SK-N-SH treated with all-trans-retinoic acid at 6 μM for 48 hours (cell line): Measurements from ENCODE around the gene SPA17.

Experiments
- ATAC-seq: fragments of 200-7000 bp; cut with Tn5 transposase; 3 replicates; pipeline ENCODE4 v1.9.1; 2020; ENCODE audit warnings: mild to moderate bottlenecking, moderate library complexity
- BACH2 ChIP-seq: fragments of 250-450 bp; sonication (Bioruptor Pico); IDR thresholded peaks from 2 replicates; pipeline ENCODE4 v1.9.0; 2021; ENCODE audit warnings: mild to moderate bottlenecking, borderline replicate concordance
- CREB5 ChIP-seq: fragments of 250-450 bp; sonication (Bioruptor Pico); IDR thresholded peaks from 2 replicates; pipeline ENCODE4 v1.5.1; 2020; ENCODE audit warnings: low read depth, mild to moderate bottlenecking, moderate library complexity
- ESRRG ChIP-seq: fragments of 250-450 bp; sonication (Bioruptor Pico); IDR thresholded peaks from 2 replicates; pipeline ENCODE4 v1.6.1; 2021; ENCODE audit warnings: mild to moderate bottlenecking
- ISL1 ChIP-seq: fragments of 250-450 bp; sonication (Bioruptor Pico); IDR thresholded peaks from 2 replicates; pipeline ENCODE4 v2.1.2; 2022; ENCODE audit warnings: mild to moderate bottlenecking, moderate library complexity
- OSR1 ChIP-seq: fragments of 250-450 bp; sonication (Bioruptor Pico); IDR thresholded peaks from 2 replicates; pipeline ENCODE4 v1.8.0; 2022; ENCODE audit warnings: moderate library complexity, mild to moderate bottlenecking, inconsistent platforms
- PPARA ChIP-seq: fragments of 250-450 bp; sonication (Bioruptor Pico); IDR thresholded peaks from 2 replicates; pipeline ENCODE4 v1.5.0; 2020; ENCODE audit warnings: mild to moderate bottlenecking, borderline replicate concordance
- RARB ChIP-seq: fragments of 250-450 bp; sonication (Bioruptor Pico); IDR thresholded peaks from 2 replicates; pipeline ENCODE4 v1.8.0; 2021; ENCODE audit warnings: mild to moderate bottlenecking, moderate library complexity
- SNAI2 ChIP-seq: fragments of 250-450 bp; sonication (Bioruptor Pico); IDR thresholded peaks from 2 replicates; pipeline ENCODE4 v1.5.0; 2020; ENCODE audit warnings: mild to moderate bottlenecking, moderate library complexity
- TCF4 ChIP-seq: fragments of 250-450 bp; sonication (Bioruptor Pico); IDR thresholded peaks from 2 replicates; pipeline ENCODE4 v1.8.0; 2021; ENCODE audit warnings: mild to moderate bottlenecking, moderate library complexity, borderline replicate concordance
- TOX ChIP-seq: fragments of 250-450 bp; sonication (Bioruptor Pico); IDR thresholded peaks from 2 replicates; pipeline ENCODE4 v1.8.0; 2021; ENCODE audit warnings: mild to moderate bottlenecking, moderate library complexity, borderline replicate concordance
- ZC3H10 ChIP-seq: fragments of 250-450 bp; sonication (Bioruptor Pico); IDR thresholded peaks from 2 replicates; pipeline ENCODE4 v1.5.1; 2021; ENCODE audit warnings: mild to moderate bottlenecking, moderate library complexity
- ZFP3 ChIP-seq: fragments of 250-450 bp; sonication (Bioruptor Pico); IDR thresholded peaks from 2 replicates; pipeline ENCODE4 v1.5.0; 2020; ENCODE audit warnings: mild to moderate bottlenecking, moderate library complexity
- ZFP30 ChIP-seq: fragments of 450-650 bp; formaldehyde crosslinking; IDR thresholded peaks from 2 replicates; pipeline ENCODE4 v1.5.0; 2022; ENCODE audit warnings: mild to moderate bottlenecking, moderate library complexity
- ZNF565 ChIP-seq: fragments of 450-650 bp; formaldehyde crosslinking; conservative IDR thresholded peaks from 2 replicates; pipeline ENCODE4 v1.5.0; 2020; ENCODE audit warnings: low read depth, mild to moderate bottlenecking, moderate library complexity
- ZNF70 ChIP-seq: fragments of 450-650 bp; formaldehyde crosslinking; IDR thresholded peaks from 2 replicates; pipeline ENCODE4 v1.5.0; 2020; ENCODE audit warnings: mild to moderate bottlenecking, moderate library complexity
- TF ChIP-seq, protein P1 (sequence below): fragments of 250-450 bp; sonication (Bioruptor Pico); IDR thresholded peaks from 2 replicates; pipeline ENCODE4 v1.8.0; 2021; ENCODE audit warnings: low read depth, mild to moderate bottlenecking, moderate library complexity, borderline replicate concordance
- TF ChIP-seq, protein P2 (sequence below): fragments of 250-450 bp; sonication (Bioruptor Pico); IDR thresholded peaks from 2 replicates; pipeline ENCODE4 v1.5.1; 2021; ENCODE audit warnings: mild to moderate bottlenecking, moderate library complexity
- TF ChIP-seq, protein P3 (sequence below): fragments of 250-450 bp; sonication (Bioruptor Pico); IDR thresholded peaks from 2 replicates; pipeline ENCODE4 v1.5.0; 2020; ENCODE audit warnings: mild to moderate bottlenecking, moderate library complexity

SPA17 gene

GRCh38 chr11:124717421-124717785 lies 43.7 kb downstream of the SPA17 start:
- TF ChIP-seq ZFP3 = no peak
- TF ChIP-seq, protein P1, sequence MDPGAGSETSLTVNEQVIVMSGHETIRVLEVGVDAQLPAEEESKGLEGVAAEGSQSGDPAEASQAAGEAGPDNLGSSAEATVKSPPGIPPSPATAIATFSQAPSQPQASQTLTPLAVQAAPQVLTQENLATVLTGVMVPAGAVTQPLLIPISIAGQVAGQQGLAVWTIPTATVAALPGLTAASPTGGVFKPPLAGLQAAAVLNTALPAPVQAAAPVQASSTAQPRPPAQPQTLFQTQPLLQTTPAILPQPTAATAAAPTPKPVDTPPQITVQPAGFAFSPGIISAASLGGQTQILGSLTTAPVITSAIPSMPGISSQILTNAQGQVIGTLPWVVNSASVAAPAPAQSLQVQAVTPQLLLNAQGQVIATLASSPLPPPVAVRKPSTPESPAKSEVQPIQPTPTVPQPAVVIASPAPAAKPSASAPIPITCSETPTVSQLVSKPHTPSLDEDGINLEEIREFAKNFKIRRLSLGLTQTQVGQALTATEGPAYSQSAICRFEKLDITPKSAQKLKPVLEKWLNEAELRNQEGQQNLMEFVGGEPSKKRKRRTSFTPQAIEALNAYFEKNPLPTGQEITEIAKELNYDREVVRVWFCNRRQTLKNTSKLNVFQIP = no peak
- TF ChIP-seq, protein P2, sequence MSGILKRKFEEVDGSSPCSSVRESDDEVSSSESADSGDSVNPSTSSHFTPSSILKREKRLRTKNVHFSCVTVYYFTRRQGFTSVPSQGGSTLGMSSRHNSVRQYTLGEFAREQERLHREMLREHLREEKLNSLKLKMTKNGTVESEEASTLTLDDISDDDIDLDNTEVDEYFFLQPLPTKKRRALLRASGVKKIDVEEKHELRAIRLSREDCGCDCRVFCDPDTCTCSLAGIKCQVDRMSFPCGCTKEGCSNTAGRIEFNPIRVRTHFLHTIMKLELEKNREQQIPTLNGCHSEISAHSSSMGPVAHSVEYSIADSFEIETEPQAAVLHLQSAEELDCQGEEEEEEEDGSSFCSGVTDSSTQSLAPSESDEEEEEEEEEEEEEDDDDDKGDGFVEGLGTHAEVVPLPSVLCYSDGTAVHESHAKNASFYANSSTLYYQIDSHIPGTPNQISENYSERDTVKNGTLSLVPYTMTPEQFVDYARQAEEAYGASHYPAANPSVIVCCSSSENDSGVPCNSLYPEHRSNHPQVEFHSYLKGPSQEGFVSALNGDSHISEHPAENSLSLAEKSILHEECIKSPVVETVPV = no peak
- no peak for TF ChIP-seq CREB5
- TF ChIP-seq ZNF565 (CRISPR knock-in tag) = no peak
- TF ChIP-seq PPARA (CRISPR knock-in tag) = no peak
- TF ChIP-seq ZNF70 (CRISPR knock-in tag) = no peak
- no peak for TF ChIP-seq ESRRG (CRISPR knock-in tag)
- TF ChIP-seq, all 23 proteins: peak for 0
- ATAC-seq = peak; percentile 39

DNA sequence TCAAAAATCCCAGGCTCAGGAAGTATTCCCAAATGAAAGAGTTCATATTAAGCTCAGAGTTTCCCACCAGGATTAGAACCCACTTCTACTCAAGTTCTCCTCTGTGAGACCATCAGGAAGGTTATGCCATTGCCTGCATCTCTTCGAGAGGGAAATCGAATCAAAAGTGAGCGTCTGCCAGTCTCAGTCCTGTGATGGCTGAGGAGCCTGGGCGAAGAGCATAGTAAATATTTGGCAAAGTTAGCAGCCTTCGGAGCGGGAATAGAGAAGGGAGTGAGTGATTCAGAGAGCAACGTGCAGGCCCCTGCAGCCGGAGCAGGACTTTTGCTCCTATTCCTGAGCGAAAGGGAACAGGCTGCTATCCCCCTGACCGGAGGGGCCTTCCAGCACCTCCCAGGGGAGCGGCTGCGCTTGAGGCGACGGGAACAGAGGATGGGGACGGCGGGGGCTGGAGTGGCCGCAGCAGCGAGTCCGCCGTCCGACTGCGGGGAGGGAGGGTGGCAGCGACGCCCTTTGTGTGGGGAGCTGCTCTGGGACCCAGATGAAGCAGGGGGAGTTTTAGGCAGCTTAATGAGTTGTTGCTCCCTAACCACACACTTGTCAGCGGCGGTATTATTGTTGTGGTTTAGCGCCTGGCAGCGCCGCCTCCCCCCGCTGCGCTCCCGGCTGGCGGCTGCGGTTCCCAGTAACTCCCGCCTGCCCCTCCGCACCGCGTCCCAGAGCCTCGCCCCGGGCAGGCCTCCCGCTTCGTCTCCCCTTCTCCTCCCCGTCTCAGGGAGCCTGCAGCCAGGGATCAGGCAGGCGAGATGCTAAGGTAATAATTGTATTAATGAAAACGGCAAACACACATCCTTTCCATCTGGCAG lies 44.3 kb downstream of the SPA17 start:
- TF ChIP-seq ZFP30 (no peak), OSR1 (no peak), ESRRG (CRISPR knock-in tag) (no peak), ZNF565 (CRISPR knock-in tag) (no peak), ISL1 (CRISPR knock-in tag) (no peak), ZNF70 (CRISPR knock-in tag) (no peak), SNAI2 (CRISPR knock-in tag) (no peak), CREB5 (no peak)
- peak; percentile 75 for ATAC-seq

- TF ChIP-seq PPARA (CRISPR knock-in tag) = no peak
- TF ChIP-seq ESRRG (CRISPR knock-in tag) = no peak
- TF ChIP-seq ZNF70 (CRISPR knock-in tag) = no peak
- no peak for TF ChIP-seq RARB
- no peak for TF ChIP-seq TCF4
- TF ChIP-seq, protein P1 = no peak
- no peak for TF ChIP-seq SNAI2 (CRISPR knock-in tag)
- TF ChIP-seq ZFP30 = no peak
- TF ChIP-seq CREB5 = no peak
- TF ChIP-seq ZFP3 = no peak
- ATAC-seq = no peak
Observed at GRCh38 chr11:124718801-124719200, 45.1 kb downstream of the SPA17 start.

DNA sequence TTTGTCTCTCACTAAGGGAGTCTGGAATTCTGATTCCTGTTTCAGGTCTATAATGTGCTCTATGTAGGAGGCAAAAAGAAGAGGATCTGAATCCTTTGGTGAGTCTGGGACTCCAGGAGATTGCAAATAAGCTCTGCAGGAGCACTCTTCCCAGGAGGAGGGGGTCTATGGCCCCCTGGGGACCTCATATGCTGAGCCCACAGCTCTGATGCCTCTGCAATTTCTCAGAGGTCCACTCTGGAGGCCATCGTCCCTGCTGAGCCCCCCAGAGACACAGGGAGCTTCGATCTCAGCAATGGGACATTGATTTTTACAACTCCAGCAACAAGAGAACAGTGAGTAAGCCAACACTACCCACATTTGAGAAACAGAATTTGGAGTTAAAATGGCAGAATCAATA lies 45.8 kb downstream of the SPA17 start:
- no peak for ATAC-seq
- TF ChIP-seq ZFP3 = no peak
- TF ChIP-seq, protein P2 = no peak
- no peak for TF ChIP-seq BACH2
- TF ChIP-seq ESRRG (CRISPR knock-in tag) = no peak
- no peak for TF ChIP-seq ISL1 (CRISPR knock-in tag)
- TF ChIP-seq TOX (CRISPR knock-in tag) = no peak
- TF ChIP-seq, protein P3, sequence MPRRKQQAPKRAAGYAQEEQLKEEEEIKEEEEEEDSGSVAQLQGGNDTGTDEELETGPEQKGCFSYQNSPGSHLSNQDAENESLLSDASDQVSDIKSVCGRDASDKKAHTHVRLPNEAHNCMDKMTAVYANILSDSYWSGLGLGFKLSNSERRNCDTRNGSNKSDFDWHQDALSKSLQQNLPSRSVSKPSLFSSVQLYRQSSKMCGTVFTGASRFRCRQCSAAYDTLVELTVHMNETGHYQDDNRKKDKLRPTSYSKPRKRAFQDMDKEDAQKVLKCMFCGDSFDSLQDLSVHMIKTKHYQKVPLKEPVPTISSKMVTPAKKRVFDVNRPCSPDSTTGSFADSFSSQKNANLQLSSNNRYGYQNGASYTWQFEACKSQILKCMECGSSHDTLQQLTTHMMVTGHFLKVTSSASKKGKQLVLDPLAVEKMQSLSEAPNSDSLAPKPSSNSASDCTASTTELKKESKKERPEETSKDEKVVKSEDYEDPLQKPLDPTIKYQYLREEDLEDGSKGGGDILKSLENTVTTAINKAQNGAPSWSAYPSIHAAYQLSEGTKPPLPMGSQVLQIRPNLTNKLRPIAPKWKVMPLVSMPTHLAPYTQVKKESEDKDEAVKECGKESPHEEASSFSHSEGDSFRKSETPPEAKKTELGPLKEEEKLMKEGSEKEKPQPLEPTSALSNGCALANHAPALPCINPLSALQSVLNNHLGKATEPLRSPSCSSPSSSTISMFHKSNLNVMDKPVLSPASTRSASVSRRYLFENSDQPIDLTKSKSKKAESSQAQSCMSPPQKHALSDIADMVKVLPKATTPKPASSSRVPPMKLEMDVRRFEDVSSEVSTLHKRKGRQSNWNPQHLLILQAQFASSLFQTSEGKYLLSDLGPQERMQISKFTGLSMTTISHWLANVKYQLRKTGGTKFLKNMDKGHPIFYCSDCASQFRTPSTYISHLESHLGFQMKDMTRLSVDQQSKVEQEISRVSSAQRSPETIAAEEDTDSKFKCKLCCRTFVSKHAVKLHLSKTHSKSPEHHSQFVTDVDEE = no peak
- TF ChIP-seq SNAI2 (CRISPR knock-in tag) = no peak
- TF ChIP-seq ZFP30 = no peak
- TF ChIP-seq ZNF565 (CRISPR knock-in tag) = no peak
- TF ChIP-seq RARB = no peak
- no peak for TF ChIP-seq ZNF70 (CRISPR knock-in tag)
- no peak for TF ChIP-seq ZC3H10 (CRISPR knock-in tag)
- TF ChIP-seq OSR1 = no peak
- TF ChIP-seq TCF4 = no peak
